ENCODE results near the gene HOXB8. TPM values are rescaled to one million over a fixed set of nuclear protein-coding genes. Genes with fewer than 3 reads are reported as not detected.

Gene HOXB8
- total RNA-seq, 1 donor from 2014 or later: not detected

GRCh38 chr17:48596000-48596734 is 18.9 kb downstream of the HOXB8 start:
- DNase-seq (ENCODE audit: low read depth in 2 of 2): peak in 1 of 2 donors; percentile 33

GRCh38 chr17:48595278-48595999 is 19.7 kb downstream of the HOXB8 start:
- DNase-seq (ENCODE audit: low read depth in 2 of 2): no peak

GRCh38 chr17:48594538-48595277 is 20.4 kb downstream of the HOXB8 start:
- no peak for DNase-seq (ENCODE audit: low read depth in 2 of 2)

- DNase-seq (ENCODE audit: low read depth in 2 of 2): peak; percentile 79 to 87
Measured at GRCh38 chr17:48593840-48594537, 21.1 kb downstream of the HOXB8 start.

GRCh38 chr17:48593126-48593829 is 21.8 kb downstream of the HOXB8 start, which contains the start of gene HOXB5:
Gene HOXB5, minus strand, starts transcription at chr17:48593779. Its CDS starts 97 bp downstream, at chr17:48593682.
- DNase-seq (ENCODE audit: low read depth in 2 of 2): peak; percentile 42 to 49

- peak in 1 of 2 donors; percentile 33 for DNase-seq (ENCODE audit: low read depth in 2 of 2)
Measured at GRCh38 chr17:48592577-48592976, 22.5 kb downstream of the HOXB8 start.

- no peak for DNase-seq (ENCODE audit: low read depth in 2 of 2)
Measured at GRCh38 chr17:48592057-48592514, 23.0 kb downstream of the HOXB8 start.

- no peak for DNase-seq (ENCODE audit: low read depth in 2 of 2)
Measured at GRCh38 chr17:48591255-48592056, 23.6 kb downstream of the HOXB8 start.

GRCh38 chr17:48590607-48591161 is 24.4 kb downstream of the HOXB8 start:
- no peak for DNase-seq (ENCODE audit: low read depth in 2 of 2)

GRCh38 chr17:48589831-48590606 is 25.1 kb downstream of the HOXB8 start, which contains the start of gene HOXB3:
Gene HOXB3, minus strand, starts transcription at chr17:48590241. Its CDS starts 37,767 bp downstream, at chr17:48552474.
- DNase-seq (ENCODE audit: low read depth in 2 of 2): no peak

GRCh38 chr17:48589060-48589830 is 25.8 kb downstream of the HOXB8 start:
- DNase-seq (ENCODE audit: low read depth in 2 of 2): no peak

- DNase-seq (ENCODE audit: low read depth in 2 of 2): no peak
Measured at GRCh38 chr17:48588528-48588927, 26.6 kb downstream of the HOXB8 start.

GRCh38 chr17:48588074-48588415 is 27.0 kb downstream of the HOXB8 start:
- no peak for DNase-seq (ENCODE audit: low read depth in 2 of 2)

GRCh38 chr17:48587276-48588073 is 27.6 kb downstream of the HOXB8 start:
- DNase-seq (ENCODE audit: low read depth in 2 of 2): peak in 1 of 2 donors; percentile 50

- no peak for DNase-seq (ENCODE audit: low read depth in 2 of 2)
Measured at GRCh38 chr17:48586355-48587258, 28.5 kb downstream of the HOXB8 start.

- DNase-seq (ENCODE audit: low read depth in 2 of 2): no peak
Measured at GRCh38 chr17:48584223-48584741, 30.8 kb downstream of the HOXB8 start.

Measured in lung microvascular endothelial cell (primary cell).